Left ventricle myocardium inferior (tissue), 1 donor: ENCODE results near the gene GNA14. TPM values are rescaled to one million over a fixed set of nuclear protein-coding genes. Genes with fewer than 3 reads are reported as not detected.
A peak's percentile ranks its signal among the peaks of the same experiment; 100 is the strongest.

Experiments used
- DNase-seq: peaks from one replicate; pipeline ENCODE4 v3.0.0-alpha.2; 2020
- H3K27ac ChIP-seq: fragments of 200-600 bp; replicated peaks from 2 replicates; pipeline ENCODE4 v1.8.0; 2021
- H3K27me3 ChIP-seq: fragments of 200-600 bp; 2 replicates; pipeline ENCODE4 v1.8.0; 2021; ENCODE audit warnings: low read depth
- H3K36me3 ChIP-seq: fragments of 200-600 bp; 2 replicates; pipeline ENCODE4 v1.8.0; 2021
- H3K4me1 ChIP-seq: fragments of 200-600 bp; 2 replicates; pipeline ENCODE4 v1.8.0; 2021
- H3K4me3 ChIP-seq: fragments of 200-600 bp; 2 replicates; pipeline ENCODE4 v1.8.0; 2021; ENCODE audit warnings: mild to moderate bottlenecking, moderate library complexity
- H3K9me3 ChIP-seq: fragments of 200-600 bp; replicated peaks from 2 replicates; pipeline ENCODE4 v1.8.0; 2021
- CTCF ChIP-seq: fragments of 200-600 bp; IDR thresholded peaks from 2 replicates; pipeline ENCODE4 v1.8.0; 2021; ENCODE audit warnings: antibody characterized with exemption, mild to moderate bottlenecking, borderline replicate concordance
- intact Hi-C: fragments of 100-400 bp; cut with micrococcal nuclease; formaldehyde crosslinking; loops from one replicate; pipeline ENCODE4 v1.11.0; 2022
- total RNA-seq: library from RNA; stranded (reverse); fragmentation: NEBNext Ultra II Directional; extraction: Animal tissue kit (Norgen Biotek cat#: 25700); gene quantifications from one replicate; pipeline ENCODE4 v1.2.1, GENCODE V29; 2021
- donor health status: DM: no; HTN: yes; CAD: no; lungs with severe emphysema.

GNA14 gene
- total RNA-seq, 1 donor from 2014 or later = 2.2 TPM

- H3K9me3 ChIP-seq = peaks cover 44% of the 10 kb centered on the region
- H3K27me3 ChIP-seq = no peaks in the 10 kb centered on the region
- TF ChIP-seq CTCF = no peak
- H3K27ac ChIP-seq = no peak overlapping the region
- H3K4me1 ChIP-seq = no peaks in the 10 kb centered on the region
- no peak overlapping the region for H3K4me3 ChIP-seq
- intact Hi-C loops = no loop called here
- H3K36me3 ChIP-seq = no peaks in the 10 kb centered on the region
- DNase-seq = no peak
Observed at GRCh38 chr9:77486968-77487367, 161.2 kb downstream of the GNA14 start.

- no peak for TF ChIP-seq CTCF
- no peak for DNase-seq
- intact Hi-C loops = no loop called here
- Histone ChIP-seq H3K9me3 (peaks cover 39% of the 10 kb centered on the region), H3K27me3 (no peaks in the 10 kb centered on the region), H3K4me1 (no peaks in the 10 kb centered on the region), H3K36me3 (no peaks in the 10 kb centered on the region), H3K4me3 (no peak overlapping the region), H3K27ac (no peak overlapping the region)
Observed at GRCh38 chr9:77486463-77486862, 161.7 kb downstream of the GNA14 start.

- no peak for DNase-seq
- Histone ChIP-seq H3K4me3 (no peak overlapping the region), H3K36me3 (no peaks in the 10 kb centered on the region), H3K27ac (peak overlapping the region; percentile 53), H3K4me1 (peaks cover 8% of the 10 kb centered on the region), H3K9me3 (peaks cover 47% of the 10 kb centered on the region), H3K27me3 (no peaks in the 10 kb centered on the region)
- TF ChIP-seq CTCF = no peak
- intact Hi-C loops = no loop called here
Observed at GRCh38 chr9:77475641-77476473, 172.3 kb downstream of the GNA14 start.

- peaks cover 8% of the 10 kb centered on the region for H3K4me1 ChIP-seq
- no peaks in the 10 kb centered on the region for H3K36me3 ChIP-seq
- TF ChIP-seq CTCF = no peak
- no peak overlapping the region for H3K27ac ChIP-seq
- H3K27me3 ChIP-seq = no peaks in the 10 kb centered on the region
- no peak for DNase-seq
- H3K4me3 ChIP-seq = no peak overlapping the region
- H3K9me3 ChIP-seq = peaks cover 47% of the 10 kb centered on the region
- intact Hi-C loops = no loop called here
Observed at GRCh38 chr9:77474936-77475335, 173.2 kb downstream of the GNA14 start.

GRCh38 chr9:77472646-77473045, 175.5 kb downstream of the GNA14 start:
- H3K27ac ChIP-seq = no peak overlapping the region
- no peak overlapping the region for H3K4me3 ChIP-seq
- no peak for TF ChIP-seq CTCF
- H3K27me3 ChIP-seq = no peaks in the 10 kb centered on the region
- no peak for DNase-seq
- peaks cover 8% of the 10 kb centered on the region for H3K4me1 ChIP-seq
- no peaks in the 10 kb centered on the region for H3K36me3 ChIP-seq
- peaks cover 38% of the 10 kb centered on the region for H3K9me3 ChIP-seq
- intact Hi-C loops = no loop called here
